IMR-90 (cell line): ENCODE measurements around the gene TOP2A. TPM values are rescaled to one million over a fixed set of nuclear protein-coding genes. Genes with fewer than 3 reads are reported as not detected.

Experiments
- ATAC-seq: fragments of 200-7000 bp; cut with Tn5 transposase; 2 replicates; pipeline ENCODE4 v1.9.1; 2020; ENCODE audit warnings: low read depth, mild to moderate bottlenecking, moderate library complexity
- BruUV-seq: library from RNA; stranded (reverse); fragments of 400-500 nt; replicated peaks from 2 replicates; lab custom pipeline; 2021; lab: Mats Ljungman, UMichigan
- CTCF ChIA-PET: fragments of 300-600 bp; formaldehyde crosslinking; extraction: SDS; loops from one replicate; lab custom pipeline; 2021; ENCODE audit warnings: antibody characterized with exemption; lab: Yijun Ruan, JAX
- POLR2A ChIA-PET: fragments of 300-600 bp; sonication (Branson Sonifier 250); formaldehyde crosslinking; loops from one replicate; lab custom pipeline; 2022; ENCODE audit warnings: antibody characterized with exemption; ENCODE audit not compliant: unreplicated experiment; lab: Charles Lee
- DNase-seq: peaks from one replicate; pipeline ENCODE4 v3.0.0; 2013
- H2AFZ ChIP-seq: replicated peaks from 2 replicates; pipeline ENCODE3; 2013; ENCODE audit warnings: low read length, mild to moderate bottlenecking; ENCODE audit not compliant: poor library complexity
- H2AK5ac ChIP-seq: 2 replicates; pipeline ENCODE4 v1.6.1; 2013; ENCODE audit warnings: low read depth, low read length, inconsistent platforms
- H2AK9ac ChIP-seq: replicated peaks from 2 replicates; pipeline ENCODE3; 2013; ENCODE audit warnings: mild to moderate bottlenecking, low read depth, low read length, moderate library complexity; ENCODE audit not compliant: poor library complexity
- H2BK120ac ChIP-seq: 2 replicates; pipeline ENCODE4 v1.6.1; 2013; ENCODE audit warnings: low read depth, low read length, inconsistent platforms
- H2BK15ac ChIP-seq: 3 replicates; pipeline ENCODE4 v1.6.1; 2013; ENCODE audit warnings: low read depth, low read length, inconsistent platforms
- H2BK20ac ChIP-seq: 2 replicates; pipeline ENCODE4 v1.6.1; 2013; ENCODE audit warnings: low read depth, mild to moderate bottlenecking, inconsistent platforms, low read length, moderate library complexity
- H2BK5ac ChIP-seq: 2 replicates; pipeline ENCODE4 v1.6.1; 2013; ENCODE audit warnings: mild to moderate bottlenecking, low read depth, low read length, inconsistent platforms; ENCODE audit not compliant: poor library complexity, severe bottlenecking
- H3K14ac ChIP-seq: replicated peaks from 2 replicates; pipeline ENCODE4 v1.6.1; 2013; ENCODE audit warnings: low read depth, low read length, inconsistent platforms
- H3K18ac ChIP-seq: 2 replicates; pipeline ENCODE4 v1.6.1; 2013; ENCODE audit warnings: low read depth, low read length, control low read depth
- H3K23ac ChIP-seq: 2 replicates; pipeline ENCODE4 v1.6.1; 2013; ENCODE audit warnings: low read depth, low read length, inconsistent platforms
- H3K27ac ChIP-seq: 2 replicates; pipeline ENCODE4 v1.5.1; 2013; ENCODE audit warnings: mild to moderate bottlenecking, control low read depth, low read length; ENCODE audit not compliant: insufficient read depth
- H3K27me3 ChIP-seq: 2 replicates; pipeline ENCODE4 v1.6.1; 2013; ENCODE audit warnings: low read length; ENCODE audit not compliant: control insufficient read depth, insufficient read depth
- H3K36me3 ChIP-seq: 2 replicates; pipeline ENCODE4 v1.6.1; 2013; ENCODE audit warnings: low read length, mixed read lengths; ENCODE audit not compliant: control insufficient read depth, insufficient read depth
- H3K4ac ChIP-seq: 2 replicates; pipeline ENCODE4 v1.6.1; 2013; ENCODE audit warnings: low read depth, low read length, inconsistent platforms
- H3K4me1 ChIP-seq: 2 replicates; pipeline ENCODE4 v1.6.1; 2013; ENCODE audit warnings: low read length, mixed read lengths; ENCODE audit not compliant: control insufficient read depth, insufficient read depth
- H3K4me2 ChIP-seq: 2 replicates; pipeline ENCODE4 v1.6.1; 2013; ENCODE audit warnings: low read depth, mild to moderate bottlenecking, control low read depth, low read length, moderate library complexity
- H3K4me3 ChIP-seq: 2 replicates; pipeline ENCODE4 v1.5.1; 2013; ENCODE audit warnings: low read depth, mild to moderate bottlenecking, control low read depth, low read length, moderate library complexity; ENCODE audit not compliant: insufficient read depth
- H3K56ac ChIP-seq: 2 replicates; pipeline ENCODE4 v1.6.1; 2013; ENCODE audit warnings: low read length, inconsistent platforms; ENCODE audit not compliant: insufficient read depth; ENCODE audit errors: extremely low read depth
- H3K79me1 ChIP-seq, 2 experiments: 2 replicates each; pipeline ENCODE4 v1.6.1; 2013; ENCODE audit warnings: low read length in 2 of 2, inconsistent platforms in 1 of 2, low read depth in 1 of 2
- H3K9ac ChIP-seq: 2 replicates; pipeline ENCODE4 v1.6.1; 2013; ENCODE audit warnings: low read depth, low read length, control low read depth
- H3K9me1 ChIP-seq: 2 replicates; pipeline ENCODE4 v1.6.1; 2013; ENCODE audit warnings: low read length, inconsistent platforms; ENCODE audit not compliant: insufficient read depth
- H3K9me3 ChIP-seq: 2 replicates; pipeline ENCODE4 v1.6.1; 2013; ENCODE audit warnings: low read length; ENCODE audit not compliant: control insufficient read depth, insufficient read depth
- H4K20me1 ChIP-seq: 2 replicates; pipeline ENCODE4 v1.6.1; 2013; ENCODE audit warnings: low read length, inconsistent platforms; ENCODE audit not compliant: insufficient read depth
- H4K5ac ChIP-seq: 2 replicates; pipeline ENCODE4 v1.6.1; 2013; ENCODE audit warnings: mild to moderate bottlenecking, low read depth, low read length, control low read depth
- H4K8ac ChIP-seq, 2 experiments: 2 replicates each; pipeline ENCODE4 v1.6.1; 2013; ENCODE audit warnings: low read depth in 2 of 2, low read length in 2 of 2, control low read depth in 1 of 2, inconsistent platforms in 1 of 2
- H4K91ac ChIP-seq: 2 replicates; pipeline ENCODE4 v1.6.1; 2013; ENCODE audit warnings: low read depth, low read length, inconsistent platforms; ENCODE audit not compliant: insufficient read depth
- CEBPB ChIP-seq: IDR thresholded peaks from 2 replicates; pipeline ENCODE4 v1.6.1; 2012; ENCODE audit warnings: low read depth, low read length, improper control_type of control experiment
- CHD1 ChIP-seq: IDR thresholded peaks from 2 replicates; pipeline ENCODE4 v1.6.1; 2012; ENCODE audit warnings: low read depth, low read length, improper control_type of control experiment
- MAZ ChIP-seq: IDR thresholded peaks from 2 replicates; pipeline ENCODE4 v1.6.1; 2012; ENCODE audit warnings: low read depth, mild to moderate bottlenecking, low read length, improper control_type of control experiment, moderate library complexity, borderline replicate concordance
- RCOR1 ChIP-seq: IDR thresholded peaks from 2 replicates; pipeline ENCODE4 v1.6.1; 2012; ENCODE audit warnings: mild to moderate bottlenecking, low read length, improper control_type of control experiment; ENCODE audit not compliant: insufficient replicate concordance
- RFX5 ChIP-seq: IDR thresholded peaks from 2 replicates; pipeline ENCODE4 v1.8.0; 2012; ENCODE audit warnings: low read depth, mild to moderate bottlenecking, low read length, moderate library complexity
- WGBS, 2 experiments: methylation state at CpG; one replicate each; pipeline versions ENCODE4 v1.1.5 to v1.1.7; 2013; ENCODE audit warnings: missing lambda C conversion rate in 2 of 2; ENCODE audit not compliant: insufficient read length in 1 of 2; ENCODE audit errors: extremely low coverage in 2 of 2; 5-methylcytosine and 5-hydroxymethylcytosine counted together
- dilution Hi-C: fragments of 300-500 bp; cut with HindIII; formaldehyde crosslinking; loops from one replicate; pipeline ENCODE4 v1.14.3; 2018; ENCODE audit warnings: low sequenced_read_pairs; ENCODE audit not compliant: unreplicated experiment
- in situ Hi-C: fragments of 300-500 bp; cut with MboI; formaldehyde crosslinking; loops from 3 replicates; pipeline ENCODE4 v1.14.3; 2019; ENCODE audit warnings: low sequenced_read_pairs, inconsistent platforms, mixed read lengths
- intact Hi-C: fragments of 100-400 bp; cut with micrococcal nuclease; formaldehyde crosslinking; loops from 2 replicates; pipeline ENCODE4 v1.10.0; 2022
- polyA plus RNA-seq, 3 experiments: library from polyadenylated mRNA; depleted of rRNA; stranded (reverse); fragments of >200 nt; gene quantifications; 2 replicates each; pipeline ENCODE4 v1.2.3, GENCODE V29; 2012; ENCODE audit warnings: low replicate concordance in 1 of 3
- total RNA-seq: library from RNA; depleted of rRNA; stranded (reverse); fragments of >200 nt; gene quantifications from 2 replicates; pipeline ENCODE4 v1.2.3, GENCODE V29; 2012
- TF ChIP-seq, protein P1 (sequence below): fragments of 150-350 bp; IDR thresholded peaks from 2 replicates; pipeline ENCODE4 v1.6.1; 2016; ENCODE audit warnings: low read depth, mild to moderate bottlenecking, low read length, moderate library complexity, borderline replicate concordance

Gene TOP2A
- total and polyA plus RNA-seq, 2 of the 4 experiments (the other 2 are of a cell fraction) = 43.4 to 68.5 TPM

DNA sequence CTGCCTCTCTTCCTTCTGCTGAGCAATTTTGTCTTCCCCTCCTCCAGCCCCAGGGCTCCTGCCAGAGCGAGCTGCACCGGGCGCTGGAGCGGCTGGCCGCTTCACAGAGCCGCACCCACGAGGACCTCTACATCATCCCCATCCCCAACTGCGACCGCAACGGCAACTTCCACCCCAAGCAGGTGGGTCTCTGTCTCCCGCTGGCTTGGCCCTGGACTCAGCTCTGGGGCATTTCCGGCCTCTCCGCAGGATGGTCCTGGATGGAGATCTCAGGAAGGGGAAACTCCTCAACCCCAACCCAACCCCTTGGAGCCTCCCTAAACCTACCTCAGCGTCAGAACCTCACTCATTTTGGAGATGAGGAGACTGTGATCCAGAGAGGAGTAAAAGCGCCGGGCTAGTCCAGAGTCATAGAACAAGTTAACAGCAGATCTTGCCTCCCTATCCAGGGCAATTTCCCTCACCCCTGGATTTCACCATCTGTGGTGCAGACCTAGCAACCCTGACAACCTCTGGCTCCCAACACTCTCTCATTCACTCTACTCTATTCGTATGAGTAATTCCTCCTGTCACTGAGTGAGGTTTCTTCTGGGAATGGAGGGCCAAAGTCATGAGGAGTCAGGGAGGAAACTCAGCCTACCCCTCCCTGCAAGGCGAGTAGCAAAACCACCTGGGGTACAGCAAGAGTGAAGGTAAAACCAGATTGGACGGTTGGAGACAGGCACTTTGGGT is 36.4 kb upstream of the TOP2A start:
- 89% methylated on average over 8 of the region's 19 CpGs; no CpG with 5 or more reads in 1 of the 2 experiments for WGBS, 2 experiments
- ATAC-seq = no peak
- peak overlapping the region; percentile 31 for H2BK5ac ChIP-seq
- dilution Hi-C loops = no loop called here
- peaks cover 56% of the 10 kb centered on the region for H3K4me1 ChIP-seq
- H3K4me3 ChIP-seq = no peak overlapping the region
- H3K14ac ChIP-seq = no peak overlapping the region
- H3K27me3 ChIP-seq = no peaks in the 10 kb centered on the region
- peaks cover 70% of the 10 kb centered on the region for H3K36me3 ChIP-seq
- no peak overlapping the region for H2BK20ac ChIP-seq
- H3K23ac ChIP-seq = peak overlapping the region; percentile 68; the same call in 1 of the 2 replicates
- DNase-seq = peak; percentile 62
- no peak overlapping the region for H4K5ac ChIP-seq
- in situ Hi-C loops = no loop called here
- no peak overlapping the region; the same call in 1 of the 2 replicates for H2AK5ac ChIP-seq
- H3K4ac ChIP-seq = no peak overlapping the region
- H4K91ac ChIP-seq = no peak overlapping the region
- intact Hi-C loops = no loop called here
- H2AK9ac ChIP-seq = no peak overlapping the region
- no peak overlapping the region for H2BK15ac ChIP-seq
- TF ChIP-seq CHD1 (no peak), CEBPB (peak; percentile 29; the same call in 1 of the 2 replicates), RFX5 (no peak), RCOR1 (no peak), MAZ (no peak)
- TF ChIP-seq, protein P1, sequence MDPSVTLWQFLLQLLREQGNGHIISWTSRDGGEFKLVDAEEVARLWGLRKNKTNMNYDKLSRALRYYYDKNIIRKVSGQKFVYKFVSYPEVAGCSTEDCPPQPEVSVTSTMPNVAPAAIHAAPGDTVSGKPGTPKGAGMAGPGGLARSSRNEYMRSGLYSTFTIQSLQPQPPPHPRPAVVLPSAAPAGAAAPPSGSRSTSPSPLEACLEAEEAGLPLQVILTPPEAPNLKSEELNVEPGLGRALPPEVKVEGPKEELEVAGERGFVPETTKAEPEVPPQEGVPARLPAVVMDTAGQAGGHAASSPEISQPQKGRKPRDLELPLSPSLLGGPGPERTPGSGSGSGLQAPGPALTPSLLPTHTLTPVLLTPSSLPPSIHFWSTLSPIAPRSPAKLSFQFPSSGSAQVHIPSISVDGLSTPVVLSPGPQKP = no peak
- H2BK120ac ChIP-seq = no peak overlapping the region
- peaks cover 57% of the 10 kb centered on the region for H3K9me1 ChIP-seq
- POLR2A ChIA-PET = no interaction called here
- peaks cover 22 to 84% of the 10 kb centered on the region in 2 experiments for H3K79me1 ChIP-seq
- 0 out of 2 replicates have a peak overlapping the region, but pooled peaks have one; percentile 33 for H3K27ac ChIP-seq
- peak overlapping the region in 1 of 2 experiments; percentile 9; a peak in 1 of 4 replicates for H4K8ac ChIP-seq
- no peaks in the 10 kb centered on the region for H3K9me3 ChIP-seq
- CTCF ChIA-PET = no interaction called here
- H4K20me1 ChIP-seq = peaks cover 79% of the 10 kb centered on the region
- no peak overlapping the region for H3K4me2 ChIP-seq
- H3K18ac ChIP-seq = no peak overlapping the region
- H3K9ac ChIP-seq = no peak overlapping the region
- BruUV-seq = no TSS peak
- H2AFZ ChIP-seq = peak overlapping the region; percentile 24
- no peak overlapping the region for H3K56ac ChIP-seq
